GM19240 (cell line): ENCODE data around the gene YIF1A.
A peak's percentile ranks its signal among the peaks of the same experiment; 100 is the strongest.

Experiments used
- DNase-seq: peaks from one replicate; pipeline ENCODE4 v3.0.0; 2011; ENCODE audit warnings: low spot score; ENCODE audit not compliant: insufficient read length

The YIF1A gene, protein sequence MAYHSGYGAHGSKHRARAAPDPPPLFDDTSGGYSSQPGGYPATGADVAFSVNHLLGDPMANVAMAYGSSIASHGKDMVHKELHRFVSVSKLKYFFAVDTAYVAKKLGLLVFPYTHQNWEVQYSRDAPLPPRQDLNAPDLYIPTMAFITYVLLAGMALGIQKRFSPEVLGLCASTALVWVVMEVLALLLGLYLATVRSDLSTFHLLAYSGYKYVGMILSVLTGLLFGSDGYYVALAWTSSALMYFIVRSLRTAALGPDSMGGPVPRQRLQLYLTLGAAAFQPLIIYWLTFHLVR

DNA sequence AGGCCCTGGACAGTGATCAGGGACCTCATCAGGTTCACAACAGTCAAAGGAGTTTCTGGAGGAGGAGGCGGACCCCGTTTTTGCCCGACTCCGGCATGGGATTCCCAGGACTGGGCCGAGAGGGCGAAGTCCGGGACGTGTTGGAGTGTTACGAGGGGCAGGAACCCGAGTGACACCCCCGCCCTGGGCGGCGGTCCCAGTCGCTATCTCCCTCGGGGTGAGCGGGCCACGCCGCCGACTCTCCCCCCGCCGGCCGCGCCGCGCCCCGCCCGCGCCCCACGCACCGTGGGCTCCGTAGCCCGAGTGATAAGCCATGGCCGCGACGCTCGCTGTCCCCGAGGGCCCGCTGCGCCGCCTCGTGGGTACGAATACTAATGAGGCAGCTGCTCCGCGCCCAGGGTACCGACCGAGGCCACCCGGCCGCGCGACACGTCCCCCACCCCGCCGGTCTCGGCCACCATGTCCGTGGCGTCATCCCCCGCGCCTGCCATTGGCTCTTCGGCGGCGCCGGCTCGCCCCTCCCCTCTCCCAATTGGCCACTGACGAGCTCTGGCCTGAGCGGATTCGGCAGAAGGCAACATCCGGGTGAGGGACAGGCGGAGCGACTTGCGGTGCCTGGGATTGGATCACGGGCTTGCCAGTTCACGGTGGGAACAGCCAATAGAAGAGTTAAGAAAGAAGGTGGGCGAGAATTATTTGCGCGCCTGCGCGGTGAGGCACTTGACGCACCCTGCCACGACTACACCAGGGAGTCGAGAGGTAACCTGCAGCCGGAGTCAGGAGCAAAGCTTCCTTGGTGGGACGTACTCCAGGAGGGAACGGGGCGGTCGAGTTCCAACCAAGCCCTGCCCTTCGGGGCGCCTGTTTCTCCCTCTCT is at the start of gene YIF1A:
Gene YIF1A, minus strand, starts transcription at position 473 of the 877 bp plus-strand sequence. Its CDS starts 158 bp downstream, at position 315.
- peak; percentile 100 for DNase-seq

DNA sequence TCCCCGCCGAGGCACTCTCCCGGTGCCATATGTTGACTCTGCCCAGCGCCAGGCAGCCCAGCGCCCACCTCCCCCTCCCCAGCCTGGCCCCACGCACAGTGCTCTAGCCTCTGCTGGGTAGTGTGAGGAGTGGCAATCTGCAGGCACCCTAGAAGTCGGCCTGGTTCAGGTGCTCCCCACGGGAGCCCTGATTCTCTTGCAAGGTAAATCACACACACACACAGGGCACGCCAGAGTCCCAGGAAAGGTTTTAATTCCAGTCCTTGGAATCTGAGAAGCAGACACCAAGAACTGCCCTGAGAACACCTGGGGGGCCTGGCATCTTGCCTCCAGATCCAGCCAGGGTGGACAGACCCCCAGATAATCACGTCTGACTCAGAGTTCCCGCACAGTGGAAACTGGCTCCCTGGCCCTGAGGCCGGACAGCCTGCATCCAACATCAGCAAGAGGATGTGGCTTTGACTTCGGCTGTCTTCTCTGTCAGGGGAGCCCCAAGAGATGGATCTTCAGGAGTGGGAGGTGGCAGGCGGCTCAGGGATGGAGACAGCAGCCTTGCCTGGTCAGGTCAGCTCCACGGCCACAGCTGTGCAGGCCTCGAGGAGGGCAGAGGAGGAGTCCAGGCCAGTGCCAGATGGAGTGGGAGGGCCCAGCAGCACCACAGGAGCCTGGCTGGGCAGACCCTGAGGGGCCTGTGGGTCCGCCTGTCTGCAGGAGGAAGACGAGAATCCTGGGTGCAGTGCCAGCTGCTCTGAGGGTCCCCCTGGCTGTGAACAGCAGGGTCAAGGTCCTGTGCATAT is 48.4 kb upstream of the YIF1A start:
- no peak for DNase-seq

DNA sequence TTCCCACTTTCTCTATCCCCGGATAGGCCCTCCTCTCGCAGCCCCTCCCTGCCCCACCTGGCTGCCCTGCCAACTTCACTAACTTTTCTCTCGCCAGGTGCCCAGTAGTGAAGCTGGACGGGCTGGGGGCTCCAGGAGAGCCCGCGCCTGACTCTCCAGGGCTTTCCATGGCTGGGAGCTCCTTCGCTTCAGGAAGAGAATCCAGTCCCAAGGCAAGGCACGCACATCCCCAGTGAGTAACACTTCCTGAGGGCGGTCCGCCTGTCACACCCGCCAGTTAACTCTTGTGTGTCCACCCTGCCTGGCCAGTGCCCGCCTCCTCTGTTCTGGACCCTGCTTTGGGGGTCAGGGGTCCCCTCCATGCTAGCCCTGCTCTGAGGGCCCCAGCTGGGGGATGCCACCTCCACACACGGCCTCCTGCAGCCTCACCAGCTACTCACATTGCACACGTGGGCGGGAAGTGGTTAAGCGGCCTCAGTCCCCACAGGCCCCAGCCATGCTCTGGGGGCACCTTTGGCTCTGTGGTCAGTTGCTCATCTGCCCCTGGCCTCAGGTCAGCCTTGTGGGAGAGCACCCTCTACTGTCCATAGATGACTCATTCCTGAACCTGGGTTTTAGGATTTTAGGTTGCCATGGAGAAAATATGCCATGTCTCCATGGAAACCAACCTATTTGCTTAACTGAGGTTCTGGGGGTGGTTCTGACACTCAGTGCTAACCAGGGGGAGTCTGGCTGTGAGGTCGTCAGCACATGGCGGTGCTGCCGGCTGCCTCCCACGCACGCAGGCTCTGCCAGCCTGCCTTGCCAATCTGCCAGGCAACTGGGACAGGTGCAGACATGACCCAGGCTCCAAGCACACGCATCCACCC is 47.5 kb upstream of the YIF1A start, which contains the start of gene RIN1:
Gene RIN1, minus strand, starts transcription at position 201 of the 869 bp plus-strand sequence. Its CDS starts 32 bp downstream, at position 169.
- DNase-seq: peak; percentile 63

DNA sequence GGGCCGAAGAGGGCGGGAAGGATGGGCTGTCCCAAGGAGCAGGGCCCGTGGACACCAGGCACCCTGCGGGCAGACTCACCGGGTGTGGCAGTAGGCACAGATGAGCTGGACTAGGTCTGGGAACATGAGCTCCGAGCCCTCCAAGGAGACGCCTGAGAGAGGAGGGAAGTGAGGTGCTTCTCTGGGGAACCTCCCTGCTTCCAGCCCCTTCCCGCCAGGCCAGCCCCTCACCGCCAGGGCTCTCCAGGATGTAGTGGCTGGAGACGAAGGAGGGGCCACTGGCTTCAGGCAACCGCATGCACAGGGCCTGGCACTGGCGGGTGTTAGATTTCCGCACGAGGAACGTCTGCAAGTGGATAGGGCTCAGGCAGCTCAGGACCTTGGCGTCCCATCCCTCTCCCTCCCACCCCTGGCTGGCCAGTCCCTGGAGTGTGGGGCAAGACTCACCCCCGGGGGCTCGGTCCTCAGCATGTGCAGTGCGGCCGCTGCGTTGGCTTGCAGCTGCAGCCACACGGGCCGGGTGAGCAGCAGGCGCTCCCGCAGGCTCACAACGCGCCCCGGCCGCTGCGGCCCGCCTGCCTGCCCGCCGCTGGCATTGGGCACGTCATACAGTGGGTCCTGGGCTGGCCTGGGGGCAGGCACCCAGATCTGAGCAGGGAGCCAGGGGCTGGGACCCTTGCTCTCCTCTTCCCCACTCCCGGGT is 46.7 kb upstream of the YIF1A start:
- DNase-seq: no peak

DNA sequence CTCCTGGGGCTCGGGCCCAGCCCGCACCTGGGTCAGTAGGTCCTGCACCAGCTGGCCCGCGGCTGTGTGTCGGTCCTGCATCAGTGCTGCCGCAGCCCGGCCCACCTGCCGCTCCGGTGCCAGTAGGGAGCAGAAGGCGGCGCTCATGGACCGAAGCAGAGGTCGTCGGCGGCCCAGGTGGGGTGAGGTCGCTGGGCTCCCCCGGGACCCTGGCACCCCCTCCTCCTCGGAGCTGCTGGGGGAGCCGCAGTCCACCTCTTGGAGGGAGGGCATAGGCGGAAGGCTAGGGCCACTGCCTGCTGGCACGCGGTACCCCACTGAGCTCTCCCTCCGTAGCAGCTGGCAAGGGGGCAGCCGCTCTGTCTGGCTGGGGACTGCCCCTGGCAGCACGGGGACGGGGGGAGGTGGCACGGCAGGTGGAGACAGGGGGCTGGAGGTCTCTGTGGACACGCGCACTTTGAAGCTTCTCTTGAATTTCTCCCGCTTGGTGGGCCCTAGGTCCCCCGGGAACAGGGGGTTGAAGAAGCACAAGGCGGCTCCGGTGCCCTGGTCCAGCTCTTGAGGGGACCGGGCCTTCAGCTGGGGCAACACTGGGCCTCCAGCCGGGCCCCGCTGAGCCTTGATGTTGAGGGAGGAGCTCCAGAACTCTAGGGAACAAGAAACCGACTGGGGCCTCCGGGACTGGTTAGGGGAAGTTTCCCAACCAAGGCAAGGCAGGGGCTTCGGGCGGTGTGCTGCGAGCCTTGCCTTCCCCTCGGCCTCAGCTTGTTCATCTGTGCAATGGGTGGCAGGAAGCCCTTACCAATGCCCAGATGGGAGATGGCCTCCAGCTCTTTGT is 45.9 kb upstream of the YIF1A start:
- no peak for DNase-seq

DNA sequence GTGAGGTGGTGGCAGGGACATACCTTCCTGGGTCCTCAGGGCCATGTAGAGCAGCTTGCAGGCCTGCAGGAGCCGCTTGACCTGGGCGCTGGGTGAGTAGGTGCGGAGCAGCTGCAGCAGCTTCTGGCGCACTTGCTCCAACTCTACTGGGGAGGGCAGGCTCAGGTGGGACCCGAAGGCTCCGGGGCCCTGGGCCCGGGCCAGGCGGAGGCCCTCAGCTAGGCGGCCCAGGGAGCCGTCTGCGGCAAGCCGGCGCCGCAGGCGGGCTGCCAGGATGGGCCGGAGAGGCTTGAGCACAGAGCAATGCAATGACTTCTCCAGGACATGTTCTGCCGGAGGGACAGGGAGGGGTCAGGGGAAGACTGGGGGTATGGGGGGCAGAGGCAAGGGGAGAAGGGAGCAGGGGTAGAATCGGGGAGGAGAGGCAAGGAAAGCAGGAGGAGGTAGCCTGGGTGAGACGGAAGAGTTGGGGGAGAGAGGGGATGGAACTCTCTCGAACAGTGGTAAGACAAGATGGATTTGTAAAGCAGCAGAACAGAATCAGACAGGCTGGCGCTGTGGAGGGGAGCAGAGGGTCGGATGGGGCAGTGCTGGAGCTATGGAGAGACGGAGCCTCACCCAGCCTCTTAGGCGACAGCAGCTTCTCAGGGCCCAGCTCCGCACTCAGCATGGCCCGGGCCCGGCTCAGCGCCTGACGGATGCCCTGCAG is 45.1 kb upstream of the YIF1A start:
- no peak for DNase-seq

DNA sequence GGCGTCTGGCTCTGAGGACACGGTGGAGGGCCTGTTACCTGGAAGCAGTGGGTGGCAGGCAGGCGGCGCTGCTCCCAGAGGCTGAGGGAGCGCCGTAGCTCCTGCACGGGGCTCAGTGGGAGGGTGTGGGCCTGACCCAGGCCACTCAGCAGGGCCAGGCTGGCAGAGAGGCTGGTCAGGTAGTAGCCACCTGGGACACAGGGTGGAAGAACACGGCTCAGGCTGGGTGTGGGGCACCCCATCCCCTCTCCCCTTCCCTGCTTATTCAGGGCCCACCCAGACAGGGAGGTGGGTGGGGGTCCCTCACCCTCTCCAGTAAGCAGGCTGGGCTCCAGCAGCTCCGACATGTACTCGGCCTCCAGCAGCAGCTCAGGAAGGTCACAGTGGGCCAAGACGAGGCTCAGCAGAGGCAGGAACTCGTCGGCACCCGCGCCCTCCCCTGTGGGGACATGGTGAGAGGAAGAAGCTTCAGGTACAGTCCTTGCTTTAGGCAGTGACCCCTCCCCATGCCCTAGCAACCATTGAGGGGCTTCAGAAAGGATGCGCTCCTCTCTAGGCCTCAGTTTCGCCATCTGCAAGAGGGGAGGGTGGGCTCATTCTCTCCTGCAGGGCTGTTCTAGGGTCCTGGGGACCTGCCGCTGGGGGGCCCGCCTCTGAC is 44.4 kb upstream of the YIF1A start:
- no peak for DNase-seq

DNA sequence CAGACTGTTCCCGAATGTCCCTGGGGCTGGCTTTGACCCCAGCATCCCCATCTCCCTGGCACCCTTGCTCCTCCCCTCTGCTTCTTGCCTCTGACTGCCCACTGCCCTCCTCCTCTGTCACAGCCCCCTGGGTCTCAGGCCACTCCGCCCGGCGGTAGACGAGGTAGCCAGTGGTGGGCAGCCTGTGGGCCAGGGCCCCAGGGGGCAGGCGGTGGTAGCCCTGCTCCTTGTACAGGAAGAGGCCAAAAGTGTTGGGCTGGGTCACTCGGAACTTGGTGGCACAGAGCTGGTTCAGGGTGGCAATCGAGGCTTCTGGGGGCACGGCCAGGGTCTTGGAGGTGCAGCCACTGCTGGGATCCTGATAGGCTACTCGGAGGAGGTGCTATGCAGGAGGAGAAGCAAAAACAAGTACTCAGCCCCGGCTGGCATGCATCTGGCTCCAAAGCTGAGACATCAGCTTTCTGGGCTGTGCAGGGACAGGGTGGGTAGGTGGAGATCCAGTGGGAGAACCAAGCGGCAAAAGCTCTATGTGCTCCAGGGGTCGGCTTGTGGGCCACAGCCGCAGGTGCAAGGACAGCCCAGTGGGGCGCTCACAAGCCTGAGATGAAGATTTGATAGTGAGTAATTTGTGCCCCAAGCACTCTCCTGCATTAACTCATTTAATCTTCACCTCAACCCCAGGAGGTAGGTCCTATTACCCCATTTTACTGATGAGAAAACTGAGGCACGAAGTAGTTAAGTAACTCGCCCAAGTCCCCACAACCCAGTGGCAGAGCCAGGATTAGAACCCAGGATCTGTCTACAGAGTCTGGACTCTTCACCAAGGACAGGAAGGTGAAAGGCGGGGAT is 43.7 kb upstream of the YIF1A start:
- DNase-seq: no peak

DNA sequence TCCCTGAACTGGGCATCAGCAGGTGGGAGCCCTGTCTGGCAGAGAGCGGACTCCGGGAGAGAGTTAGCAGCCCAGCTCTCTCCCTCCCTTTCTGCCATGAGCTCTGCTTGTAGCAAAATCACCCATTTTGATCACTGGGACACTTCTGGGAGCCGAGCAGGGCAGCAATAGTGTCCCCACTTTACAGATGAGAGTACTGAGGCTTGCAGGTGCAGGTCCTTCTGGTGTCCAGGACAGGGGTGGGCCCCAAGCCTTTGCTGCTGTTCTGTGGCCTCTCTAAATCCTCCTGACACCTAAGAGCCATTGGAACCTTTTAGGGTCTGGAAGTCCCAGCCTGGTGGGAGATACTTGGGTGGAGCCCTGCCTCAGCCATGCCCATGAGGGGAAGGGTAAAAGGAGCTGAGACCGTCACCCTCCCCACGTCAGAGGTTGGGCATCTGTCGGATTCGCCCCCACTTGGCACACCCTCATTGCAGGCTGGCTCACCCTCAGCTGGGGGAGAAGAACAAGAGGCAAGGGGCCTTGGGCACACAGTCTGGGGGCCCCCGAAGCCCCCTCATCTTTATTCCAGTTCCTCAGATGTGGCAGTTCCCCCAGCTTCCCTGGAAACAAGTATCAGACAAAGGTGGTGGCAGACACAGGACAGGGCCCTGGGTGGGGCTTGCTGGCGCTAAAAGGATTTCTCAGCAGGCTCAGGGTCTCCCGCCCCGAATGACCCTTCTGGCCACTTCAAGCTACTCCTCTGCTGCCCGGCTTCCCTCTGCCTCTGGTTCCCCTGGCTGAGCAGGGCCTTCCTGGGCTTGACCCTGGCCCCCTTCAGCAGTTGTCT is 42.8 kb upstream of the YIF1A start:
- DNase-seq: no peak

DNA sequence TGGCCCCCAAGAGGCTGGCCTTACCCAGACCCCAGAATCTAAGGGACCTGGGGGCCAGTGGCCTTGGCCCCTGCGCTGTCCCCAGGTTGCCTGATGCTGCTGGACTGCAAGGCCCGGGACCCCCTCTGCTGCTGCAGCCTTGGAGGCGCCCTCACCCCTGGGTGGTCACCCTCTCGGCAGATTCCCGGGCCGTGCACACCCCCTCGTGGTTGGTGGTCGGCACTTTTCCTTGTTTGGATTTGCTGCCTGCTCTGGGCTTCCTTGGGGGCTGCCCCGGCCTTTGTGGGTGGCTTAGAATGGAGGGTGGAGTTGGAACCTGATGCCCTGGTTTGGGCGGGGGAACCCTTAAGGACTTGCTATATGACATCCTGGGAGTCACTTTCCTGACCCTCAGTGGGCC is 42.0 kb upstream of the YIF1A start:
- no peak for DNase-seq

DNA sequence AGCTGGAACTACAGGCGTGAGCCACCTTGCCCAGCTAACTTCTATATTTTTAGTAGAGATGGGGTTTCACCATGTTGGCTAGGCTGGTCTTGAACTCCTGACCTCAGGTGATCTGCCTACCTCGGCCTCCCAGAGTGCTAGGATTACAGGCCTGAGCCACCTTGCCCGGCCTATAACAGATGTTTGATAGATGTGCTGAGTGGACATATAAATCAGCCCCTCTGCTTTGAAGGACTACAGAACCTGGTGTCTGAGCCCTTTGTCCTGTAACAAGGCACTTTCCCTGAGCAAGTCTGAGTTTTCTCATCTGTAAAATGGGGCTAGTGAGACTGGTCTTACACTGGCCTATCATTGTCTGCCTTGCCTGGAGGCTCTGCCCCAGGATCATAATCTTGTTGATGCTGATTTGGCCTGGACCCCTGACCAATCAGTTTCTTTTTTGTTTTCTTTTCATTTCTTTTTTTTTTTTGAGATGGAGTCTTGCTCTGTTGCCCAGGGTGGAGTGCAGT is 40.3 kb upstream of the YIF1A start:
- DNase-seq: no peak

DNA sequence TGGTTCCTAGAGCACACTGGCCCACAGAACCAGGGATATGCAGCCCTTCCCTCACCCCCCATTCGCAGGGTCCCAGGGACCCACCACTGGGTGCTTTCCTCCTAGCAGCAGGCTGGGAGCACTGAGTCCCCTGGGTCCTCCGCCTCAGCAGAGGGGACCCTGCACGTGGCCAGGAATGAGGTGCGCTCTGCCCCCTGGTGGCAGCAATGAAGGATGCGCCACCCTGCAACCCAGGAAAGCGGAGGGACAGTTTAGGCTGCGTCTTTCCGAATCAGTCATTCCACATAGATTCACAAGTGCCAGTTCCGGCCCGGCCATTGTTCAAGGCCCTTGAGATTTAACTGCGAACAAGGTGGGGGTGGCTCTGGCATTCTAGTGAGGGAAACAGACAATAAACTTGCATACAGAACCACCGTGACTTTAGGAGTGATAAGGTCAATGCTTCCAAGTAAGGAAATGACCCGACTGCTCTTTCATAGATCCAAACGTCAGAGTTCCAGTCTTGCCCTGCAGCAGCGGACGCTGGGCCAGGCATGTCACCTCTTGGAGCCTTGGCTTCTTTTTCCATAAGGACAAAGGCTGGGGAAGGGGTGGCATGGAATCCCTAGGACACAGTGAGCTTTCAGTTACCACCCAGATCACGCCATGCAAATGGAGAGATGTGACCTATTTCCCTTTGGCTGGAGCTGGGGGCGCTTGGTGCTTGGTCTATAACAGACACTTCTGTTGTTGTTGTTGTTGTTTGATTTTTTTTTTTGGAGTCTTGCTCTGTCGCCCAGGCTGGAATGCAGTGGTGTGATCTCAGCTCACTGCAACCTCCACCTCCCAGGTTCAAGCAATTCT is 39.6 kb upstream of the YIF1A start:
- peak; percentile 94 for DNase-seq

DNA sequence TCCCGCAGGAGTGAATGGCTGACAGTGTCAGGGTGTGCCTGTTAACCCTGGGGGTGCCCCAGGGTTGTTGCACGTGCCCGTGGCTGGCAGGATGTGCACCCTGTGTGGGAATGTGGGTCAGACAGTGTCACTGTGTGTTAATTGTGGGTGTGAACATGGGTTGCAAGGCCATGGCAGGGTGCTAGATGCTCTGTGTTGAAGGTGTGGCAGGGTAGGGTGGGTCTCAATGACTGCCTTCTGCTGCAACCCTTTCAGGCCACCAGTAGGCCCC is 39.0 kb upstream of the YIF1A start:
- DNase-seq: no peak

DNA sequence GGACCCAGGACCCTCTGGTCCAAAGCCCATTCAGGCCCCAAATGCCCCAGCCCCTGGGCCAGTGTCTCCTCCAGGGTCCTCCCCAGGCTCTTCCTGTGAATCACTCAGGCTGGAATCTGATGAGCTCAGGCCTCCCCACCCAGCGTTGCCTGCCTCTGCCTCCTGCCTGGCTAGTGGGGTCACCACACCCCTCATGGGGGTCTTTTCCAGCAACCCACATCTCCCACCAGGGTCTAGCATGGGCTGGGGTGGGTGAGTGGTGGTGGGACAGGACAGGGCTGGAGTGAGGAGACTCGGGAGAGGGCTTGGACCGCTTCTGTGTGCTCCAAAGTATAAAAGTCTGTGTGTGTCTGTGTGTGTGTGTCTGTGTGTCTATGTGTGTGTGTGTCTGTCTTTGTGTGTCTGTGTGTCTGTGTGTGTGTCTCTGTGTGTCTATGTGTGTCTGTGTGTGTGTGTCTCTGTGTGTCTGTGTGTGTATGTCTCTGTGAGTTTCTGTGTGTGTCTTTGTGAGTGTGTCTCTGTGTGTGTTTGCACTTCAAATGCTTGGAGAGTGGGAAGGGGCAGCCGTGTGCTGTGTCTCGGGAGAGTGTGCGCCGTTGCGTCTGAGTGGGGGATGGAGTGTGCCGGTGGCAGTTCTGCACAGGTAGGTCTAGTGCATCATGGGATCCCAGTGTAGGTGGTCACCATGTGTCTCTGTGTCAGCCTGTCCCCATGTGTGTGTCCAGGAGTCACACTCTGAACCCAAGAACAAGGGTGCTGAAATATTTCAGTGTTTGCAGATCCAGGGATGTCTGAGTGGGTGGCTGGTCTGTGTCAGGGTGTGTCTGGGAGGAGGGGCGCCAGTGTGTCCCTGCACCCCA is 38.5 kb upstream of the YIF1A start:
- no peak for DNase-seq
